ENCODE results near the gene SLC12A9. TPM values are rescaled to one million over a fixed set of nuclear protein-coding genes. Genes with fewer than 3 reads are reported as not detected.

SLC12A9 gene
- total RNA-seq, 1 experiment from 2014 or later: 29.9 TPM

- intact Hi-C loops (cut with micrococcal nuclease; ENCODE audit: unreplicated experiment): no loop called here
- H3K36me3 Mint-ChIP-seq (ENCODE audit: insufficient read depth, unreplicated experiment): peaks cover 31% of the 10 kb centered on the region
- no peaks in the 10 kb centered on the region for H3K4me1 Mint-ChIP-seq (ENCODE audit: low read depth, unreplicated experiment)
- TF ChIP-seq CTCF (IDR thresholded peaks at IDR 0.05; ENCODE audit: unreplicated experiment): no peak
- no peak overlapping the region for H3K27ac Mint-ChIP-seq (ENCODE audit: unreplicated experiment)
- no peak overlapping the region for H3K4me3 Mint-ChIP-seq (ENCODE audit: low read depth, unreplicated experiment)
- no TSS peak for BruUV-seq (replicated peaks)
- no peaks in the 10 kb centered on the region for H3K9me3 Mint-ChIP-seq (ENCODE audit: low read depth, unreplicated experiment)
- CTCF ChIA-PET: no interaction called here
- DNase-seq: no peak
- H3K27me3 Mint-ChIP-seq (ENCODE audit: unreplicated experiment): no peaks in the 10 kb centered on the region
Observed at GRCh38 chr7:100855515-100855914, 3.0 kb downstream of the SLC12A9 start.

- intact Hi-C loops (cut with micrococcal nuclease; ENCODE audit: unreplicated experiment): no loop called here
- H3K4me3 Mint-ChIP-seq (ENCODE audit: low read depth, unreplicated experiment): no peak overlapping the region
- no peaks in the 10 kb centered on the region for H3K27me3 Mint-ChIP-seq (ENCODE audit: unreplicated experiment)
- no peak overlapping the region for H3K27ac Mint-ChIP-seq (ENCODE audit: unreplicated experiment)
- no peak for DNase-seq
- no peaks in the 10 kb centered on the region for H3K4me1 Mint-ChIP-seq (ENCODE audit: low read depth, unreplicated experiment)
- BruUV-seq (replicated peaks): no TSS peak
- peaks cover 38% of the 10 kb centered on the region for H3K36me3 Mint-ChIP-seq (ENCODE audit: insufficient read depth, unreplicated experiment)
- no peaks in the 10 kb centered on the region for H3K9me3 Mint-ChIP-seq (ENCODE audit: low read depth, unreplicated experiment)
- CTCF ChIA-PET: interaction anchor here (0.7 kb wide), 1 partner anchor 376 kb away, joined by 3 read pairs; no protein-coding TSS in a partner anchor
- TF ChIP-seq CTCF (IDR thresholded peaks at IDR 0.05; ENCODE audit: unreplicated experiment): no peak
Observed at GRCh38 chr7:100856871-100857282, 4.4 kb downstream of the SLC12A9 start.

- BruUV-seq (replicated peaks): no TSS peak
- DNase-seq: no peak
- Mint-ChIP-seq H3K4me1 (ENCODE audit: low read depth, unreplicated experiment) (no peaks in the 10 kb centered on the region), H3K4me3 (ENCODE audit: low read depth, unreplicated experiment) (no peak overlapping the region), H3K9me3 (ENCODE audit: low read depth, unreplicated experiment) (no peaks in the 10 kb centered on the region), H3K27ac (ENCODE audit: unreplicated experiment) (no peak overlapping the region), H3K36me3 (ENCODE audit: insufficient read depth, unreplicated experiment) (peaks cover 24% of the 10 kb centered on the region), H3K27me3 (ENCODE audit: unreplicated experiment) (no peaks in the 10 kb centered on the region)
- CTCF ChIA-PET: no interaction called here
- intact Hi-C loops (cut with micrococcal nuclease; ENCODE audit: unreplicated experiment): no loop called here
- TF ChIP-seq CTCF (IDR thresholded peaks at IDR 0.05; ENCODE audit: unreplicated experiment): no peak
Observed at GRCh38 chr7:100859856-100860255, 7.3 kb downstream of the SLC12A9 start.

GRCh38 chr7:100860702-100861615 is 8.4 kb downstream of the SLC12A9 start:
- no peak for DNase-seq

More at GRCh38 chr7:100860702-100861615, 8.4 kb downstream of the SLC12A9 start:
- CTCF ChIA-PET: no interaction called here
- BruUV-seq (replicated peaks): no TSS peak
- no peak overlapping the region for H3K4me3 Mint-ChIP-seq (ENCODE audit: low read depth, unreplicated experiment)
- peaks cover 20% of the 10 kb centered on the region for H3K36me3 Mint-ChIP-seq (ENCODE audit: insufficient read depth, unreplicated experiment)
- intact Hi-C loops (cut with micrococcal nuclease; ENCODE audit: unreplicated experiment): no loop called here
- no peak overlapping the region for H3K27ac Mint-ChIP-seq (ENCODE audit: unreplicated experiment)
- no peak for TF ChIP-seq CTCF (IDR thresholded peaks at IDR 0.05; ENCODE audit: unreplicated experiment)
- H3K9me3 Mint-ChIP-seq (ENCODE audit: low read depth, unreplicated experiment): no peaks in the 10 kb centered on the region
- H3K4me1 Mint-ChIP-seq (ENCODE audit: low read depth, unreplicated experiment): no peaks in the 10 kb centered on the region
- no peaks in the 10 kb centered on the region for H3K27me3 Mint-ChIP-seq (ENCODE audit: unreplicated experiment)
